C1 segment of cervical spinal cord (tissue), 14 donors: ENCODE results near the gene INSC.

Experiments used
- DNase-seq, 14 donors: peaks; one replicate each; lab custom pipeline; 2025; lab: John Stamatoyannopoulos, UW

The INSC gene

DNA sequence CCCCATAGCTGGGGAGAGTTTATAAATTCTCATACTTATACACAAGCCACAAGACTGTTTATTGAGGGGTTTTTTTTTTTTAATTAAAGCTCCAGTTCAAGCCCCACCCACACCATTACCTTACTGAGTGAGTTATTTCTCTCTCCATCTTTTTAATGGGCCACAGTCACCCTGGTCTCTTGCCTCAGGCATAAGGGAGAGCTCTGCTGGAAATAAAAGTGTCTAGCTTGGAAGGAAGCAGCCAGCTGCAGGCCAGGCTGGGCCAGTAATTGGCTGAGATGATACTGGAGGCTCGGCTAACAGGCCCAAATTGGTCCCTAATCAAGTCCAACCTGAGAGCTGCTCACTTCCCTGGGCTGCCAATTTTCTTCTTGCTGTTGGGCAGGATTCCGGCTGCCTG lies 174.1 kb downstream of the INSC start:
- peak in 1 of 14 donors; percentile 3 for DNase-seq

DNA sequence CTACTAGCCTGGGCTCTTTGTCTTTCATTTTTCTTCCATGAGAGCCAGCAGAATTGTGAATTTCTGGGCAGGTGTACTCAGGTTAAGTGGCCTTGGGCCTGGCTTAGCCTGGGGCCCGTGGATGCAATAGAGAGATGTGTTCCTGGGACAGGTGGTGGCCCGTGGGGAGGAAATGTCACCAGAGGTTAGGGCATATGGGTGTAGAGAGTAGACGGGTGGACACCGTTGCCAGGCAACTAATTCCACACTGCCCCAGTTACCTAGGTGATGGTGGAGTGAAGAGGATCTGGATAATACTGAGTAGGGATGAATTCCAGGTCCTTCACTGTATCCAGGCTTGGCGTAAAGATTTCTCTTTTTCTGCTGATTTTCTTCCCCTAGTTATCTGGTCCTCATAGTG lies 175.0 kb downstream of the INSC start:
- DNase-seq = no peak

DNA sequence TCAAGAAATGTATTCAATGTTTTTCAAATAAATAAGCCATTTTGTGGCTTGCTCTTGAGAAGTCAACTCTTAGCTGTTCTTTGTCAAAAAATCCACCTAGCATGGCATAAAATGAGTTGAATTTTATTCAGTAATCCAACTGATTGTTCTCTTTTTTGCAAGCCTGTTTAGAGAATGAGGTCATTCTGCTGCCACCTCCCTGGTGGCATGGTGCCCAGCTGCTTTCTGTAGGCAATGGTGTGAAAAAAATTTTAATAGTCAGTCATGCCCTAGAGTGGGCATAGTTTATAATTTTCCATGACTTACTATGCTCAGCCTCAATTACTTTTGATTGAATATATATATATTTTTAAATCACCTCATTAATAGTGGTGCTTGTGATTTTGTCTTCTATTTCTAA lies 177.2 kb downstream of the INSC start:
- peak in 3 of 14 donors; percentile 2 to 9 (median 2) for DNase-seq

DNA sequence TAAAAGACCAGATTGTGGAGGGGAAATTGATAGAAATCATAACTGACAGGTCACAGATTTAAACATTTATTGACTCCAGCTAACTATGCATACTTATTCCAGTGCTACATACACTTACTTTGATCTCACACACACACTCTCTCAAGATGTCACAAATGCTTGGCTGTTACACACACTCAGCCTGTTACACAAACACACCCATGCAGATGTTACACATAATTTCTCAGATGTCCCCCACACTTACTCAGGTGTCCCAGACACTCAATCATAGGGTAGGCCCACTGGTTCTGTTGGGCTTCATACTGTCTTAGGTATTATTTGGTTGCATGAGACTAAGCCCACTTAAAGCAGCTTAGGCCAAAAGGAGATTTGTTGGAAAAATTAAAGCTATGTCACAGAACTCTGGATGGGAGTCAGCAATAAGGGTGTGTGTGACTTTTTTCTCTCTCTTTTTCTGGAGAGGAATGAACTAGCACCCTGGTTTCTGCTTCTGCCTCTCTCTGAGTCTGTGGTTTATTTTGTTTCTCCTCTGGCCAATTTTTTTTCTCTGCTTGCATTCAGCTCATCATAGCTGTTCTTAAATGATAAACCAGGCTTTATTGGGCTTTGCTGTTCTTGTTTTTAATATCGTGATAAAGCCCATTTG lies 179.4 kb downstream of the INSC start:
- DNase-seq = no peak

DNA sequence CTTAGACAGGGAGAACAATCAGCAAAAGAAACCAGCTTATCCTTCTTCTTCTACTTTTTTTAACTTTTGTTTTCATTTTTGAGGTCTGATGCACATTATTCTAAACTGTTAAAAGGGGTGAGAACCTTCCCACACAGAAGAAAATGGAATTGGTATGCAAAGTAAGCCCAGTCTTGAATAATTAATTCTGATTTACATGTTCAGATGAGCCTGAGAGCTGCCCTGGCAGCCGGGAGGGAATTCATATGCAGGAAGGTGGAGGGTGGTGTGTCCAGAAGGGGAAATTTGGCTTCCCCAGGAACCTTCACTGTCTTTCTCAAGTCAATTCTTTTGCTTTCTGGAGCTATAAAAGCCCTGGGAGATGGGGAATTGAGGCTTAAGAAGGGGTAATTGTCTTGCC lies 181.0 kb downstream of the INSC start:
- no peak for DNase-seq
